G401 (cell line): ENCODE measurements around the gene FBH1. TPM values are rescaled to one million over a fixed set of nuclear protein-coding genes. Genes with fewer than 3 reads are reported as not detected.
"Not testable (repeated sequence)": the region's sequence is repeated elsewhere in the genome, so short reads cannot be mapped to it uniquely, and the experiment has no call there.

ENCODE experiments used
- DNase-seq: peaks from one replicate; pipeline ENCODE4 v3.0.0-alpha.2; 2015; ENCODE audit warnings: low spot score
- in situ Hi-C: cut with HindIII; loops from 2 replicates; pipeline ENCODE4 v1.10.0; 2016; ENCODE audit warnings: low sequenced_read_pairs, mixed read lengths
- total RNA-seq: library from RNA; depleted of rRNA; stranded (reverse); fragments of >200 nt; shearing (Covaris generic); gene quantifications from 2 replicates; pipeline ENCODE4 v1.2.3, GENCODE V29; 2014

FBH1 gene
- total RNA-seq, 1 experiment from 2014 or later, result 50.2 TPM

GRCh38 chr10:5951167-5951711 lies 61.2 kb downstream of the FBH1 start:
- in situ Hi-C loops, result no loop called here
- no peak for DNase-seq

- in situ Hi-C loops, result no loop called here
Measured at GRCh38 chr10:5951721-5952407, 61.8 kb downstream of the FBH1 start.

GRCh38 chr10:5952731-5953385 lies 62.8 kb downstream of the FBH1 start:
- no peak for DNase-seq
- in situ Hi-C loops, result no loop called here

More at GRCh38 chr10:5951721-5952407, 61.8 kb downstream of the FBH1 start:
- no peak for DNase-seq

- DNase-seq, result no peak
- in situ Hi-C loops, result no loop called here
Measured at GRCh38 chr10:5953676-5954075, 63.6 kb downstream of the FBH1 start.

- DNase-seq, result no peak
- in situ Hi-C loops, result no loop called here
Measured at GRCh38 chr10:5956146-5956936, 66.3 kb downstream of the FBH1 start.

GRCh38 chr10:5958077-5958476 lies 68.0 kb downstream of the FBH1 start:
- in situ Hi-C loops, result no loop called here
- no peak for DNase-seq

GRCh38 chr10:5958675-5959074 lies 68.6 kb downstream of the FBH1 start:
- in situ Hi-C loops, result no loop called here
- DNase-seq, result no peak

GRCh38 chr10:5959142-5959541 lies 69.1 kb downstream of the FBH1 start:
- no peak for DNase-seq
- in situ Hi-C loops, result no loop called here

- in situ Hi-C loops, result no loop called here
- DNase-seq, result no peak
Measured at GRCh38 chr10:5959581-5960069, 69.6 kb downstream of the FBH1 start.

GRCh38 chr10:5960070-5960972 lies 70.3 kb downstream of the FBH1 start:
- in situ Hi-C loops, result no loop called here
- DNase-seq, result no peak

GRCh38 chr10:5960973-5961275 lies 70.9 kb downstream of the FBH1 start:
- in situ Hi-C loops, DNase-seq: not testable (repeated sequence)

GRCh38 chr10:5961405-5962100 lies 71.5 kb downstream of the FBH1 start:
- no peak for DNase-seq
- in situ Hi-C loops, result no loop called here

- in situ Hi-C loops, DNase-seq: not testable (repeated sequence)
Measured at GRCh38 chr10:5962358-5962940, 72.4 kb downstream of the FBH1 start.

GRCh38 chr10:5963071-5963470 lies 73.0 kb downstream of the FBH1 start:
- no peak for DNase-seq
- in situ Hi-C loops, result no loop called here

- in situ Hi-C loops, result no loop called here
Measured at GRCh38 chr10:5963591-5963990, 73.5 kb downstream of the FBH1 start.

GRCh38 chr10:5964736-5965135 lies 74.7 kb downstream of the FBH1 start:
- in situ Hi-C loops, result no loop called here
- DNase-seq, result no peak

More at GRCh38 chr10:5963591-5963990, 73.5 kb downstream of the FBH1 start:
- no peak for DNase-seq

- in situ Hi-C loops, result no loop called here
- DNase-seq, result no peak
Measured at GRCh38 chr10:5965266-5965665, 75.2 kb downstream of the FBH1 start.
